ENCODE data around the gene SNX10.

The SNX10 gene

DNA sequence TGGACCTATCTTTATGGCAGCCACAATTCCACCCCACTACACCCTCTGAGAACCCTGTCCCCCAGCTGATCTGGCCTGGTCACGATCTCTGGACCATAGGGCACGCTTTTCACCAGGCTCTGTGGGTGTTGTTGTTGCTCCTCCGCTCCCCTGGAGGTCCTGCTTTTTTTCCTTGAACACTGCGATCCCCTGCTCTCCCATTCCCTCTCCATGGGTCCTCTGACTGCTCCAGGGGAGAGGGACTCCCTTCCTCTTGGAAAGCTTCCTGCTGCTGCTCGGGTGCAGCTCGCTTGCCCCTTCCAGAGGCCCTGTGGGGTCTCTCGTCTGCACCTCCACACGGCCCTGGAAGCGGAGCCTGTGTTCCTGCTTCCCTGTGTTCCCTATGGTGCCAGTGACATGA is 53.5 kb downstream of the SNX10 start:
- TF ChIP-seq, protein P1, sequence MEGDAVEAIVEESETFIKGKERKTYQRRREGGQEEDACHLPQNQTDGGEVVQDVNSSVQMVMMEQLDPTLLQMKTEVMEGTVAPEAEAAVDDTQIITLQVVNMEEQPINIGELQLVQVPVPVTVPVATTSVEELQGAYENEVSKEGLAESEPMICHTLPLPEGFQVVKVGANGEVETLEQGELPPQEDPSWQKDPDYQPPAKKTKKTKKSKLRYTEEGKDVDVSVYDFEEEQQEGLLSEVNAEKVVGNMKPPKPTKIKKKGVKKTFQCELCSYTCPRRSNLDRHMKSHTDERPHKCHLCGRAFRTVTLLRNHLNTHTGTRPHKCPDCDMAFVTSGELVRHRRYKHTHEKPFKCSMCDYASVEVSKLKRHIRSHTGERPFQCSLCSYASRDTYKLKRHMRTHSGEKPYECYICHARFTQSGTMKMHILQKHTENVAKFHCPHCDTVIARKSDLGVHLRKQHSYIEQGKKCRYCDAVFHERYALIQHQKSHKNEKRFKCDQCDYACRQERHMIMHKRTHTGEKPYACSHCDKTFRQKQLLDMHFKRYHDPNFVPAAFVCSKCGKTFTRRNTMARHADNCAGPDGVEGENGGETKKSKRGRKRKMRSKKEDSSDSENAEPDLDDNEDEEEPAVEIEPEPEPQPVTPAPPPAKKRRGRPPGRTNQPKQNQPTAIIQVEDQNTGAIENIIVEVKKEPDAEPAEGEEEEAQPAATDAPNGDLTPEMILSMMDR (conservative IDR thresholded peaks at IDR 0.05; ENCODE audit: low read length) = no peak
- no peak for DNase-seq (ENCODE audit: low read depth)
- no peak overlapping the region for H3K4me3 ChIP-seq (ENCODE audit: low read length)

DNA sequence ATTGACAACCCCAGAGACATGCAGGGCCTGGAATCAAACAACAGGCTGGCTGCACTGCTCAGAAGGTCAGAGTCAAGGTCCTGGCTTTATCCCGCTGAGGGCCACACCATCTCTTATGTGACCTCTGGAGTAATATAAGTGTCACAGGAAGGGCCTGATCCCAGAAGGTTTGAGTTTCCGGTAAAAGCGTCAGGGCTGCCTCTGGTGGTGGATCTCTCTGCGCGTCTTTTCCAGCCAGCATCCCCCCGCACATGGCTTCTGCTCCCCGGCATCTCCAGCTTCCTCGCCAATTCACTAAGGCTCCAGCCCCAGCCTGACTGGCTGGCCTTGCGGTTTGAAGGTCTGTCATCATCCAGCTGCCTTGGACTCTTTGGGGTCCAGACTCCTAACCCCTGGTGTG is 54.2 kb downstream of the SNX10 start:
- no peak for DNase-seq (ENCODE audit: low read depth)
- no peak overlapping the region for H3K4me3 ChIP-seq (ENCODE audit: low read length)
- TF ChIP-seq, protein P1 (conservative IDR thresholded peaks at IDR 0.05; ENCODE audit: low read length) = no peak

DNA sequence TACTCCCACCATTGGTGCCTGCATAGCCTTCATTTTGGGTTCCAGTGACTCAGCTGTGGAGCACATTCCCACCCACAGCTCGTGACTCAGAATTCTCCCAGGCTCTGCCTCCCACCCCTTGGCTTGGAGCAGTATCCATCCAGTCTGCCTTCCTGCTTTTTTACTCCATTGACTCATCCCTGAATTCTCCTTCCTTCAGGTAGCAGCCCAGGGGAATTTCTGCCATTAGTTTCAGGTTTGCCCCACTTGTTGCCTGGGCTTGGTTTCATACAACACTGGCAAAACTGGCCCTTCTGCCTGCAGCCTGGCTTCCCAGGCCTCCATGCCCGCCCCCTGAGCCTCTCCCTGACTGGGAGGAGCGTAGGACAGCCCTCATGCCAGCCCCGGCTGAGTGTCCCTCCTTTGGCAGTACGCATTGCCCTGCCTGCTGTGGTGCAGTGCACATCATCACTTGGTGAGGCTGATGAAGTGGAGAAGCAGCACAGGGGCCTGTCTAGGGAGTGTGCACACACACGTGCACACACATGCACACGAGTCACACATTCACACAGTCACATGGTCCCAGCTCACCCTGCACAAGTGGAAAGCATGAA is 55.0 kb downstream of the SNX10 start:
- no peak for DNase-seq (ENCODE audit: low read depth)
- no peak overlapping the region for H3K4me3 ChIP-seq (ENCODE audit: low read length)
- TF ChIP-seq, protein P1 (conservative IDR thresholded peaks at IDR 0.05; ENCODE audit: low read length) = no peak

DNA sequence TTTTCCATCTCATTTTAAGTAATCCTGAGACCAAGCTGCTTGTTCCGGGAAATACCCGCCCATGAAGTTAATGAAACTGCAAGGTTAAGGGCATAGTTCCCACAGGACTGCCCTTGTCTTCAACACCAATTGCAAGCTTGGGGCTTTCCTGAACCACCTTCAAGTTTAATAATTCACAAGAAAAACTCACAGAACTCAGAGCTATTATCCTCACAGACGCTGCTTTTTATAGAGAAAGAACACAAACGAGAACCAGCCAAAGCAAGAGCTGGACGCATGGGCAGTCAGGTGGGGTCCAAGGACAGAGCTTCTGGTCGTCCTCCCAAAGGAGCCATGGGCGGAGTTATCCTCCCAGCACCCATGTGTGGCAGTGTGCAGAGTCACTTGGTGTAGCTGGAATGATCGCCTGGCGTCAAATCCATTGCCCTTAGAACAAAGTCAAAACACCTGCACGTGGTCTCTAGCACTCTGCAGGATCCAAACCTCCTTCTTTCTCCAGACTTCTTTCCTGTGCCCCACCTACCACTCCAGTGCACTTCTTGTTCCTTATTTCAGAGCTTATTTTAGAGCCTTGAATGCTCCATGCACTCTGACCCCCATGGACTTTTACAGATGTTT is 56.7 kb downstream of the SNX10 start:
- no peak for DNase-seq (ENCODE audit: low read depth)
- TF ChIP-seq, protein P1 (conservative IDR thresholded peaks at IDR 0.05; ENCODE audit: low read length) = no peak
- H3K4me3 ChIP-seq (ENCODE audit: low read length) = no peak overlapping the region

DNA sequence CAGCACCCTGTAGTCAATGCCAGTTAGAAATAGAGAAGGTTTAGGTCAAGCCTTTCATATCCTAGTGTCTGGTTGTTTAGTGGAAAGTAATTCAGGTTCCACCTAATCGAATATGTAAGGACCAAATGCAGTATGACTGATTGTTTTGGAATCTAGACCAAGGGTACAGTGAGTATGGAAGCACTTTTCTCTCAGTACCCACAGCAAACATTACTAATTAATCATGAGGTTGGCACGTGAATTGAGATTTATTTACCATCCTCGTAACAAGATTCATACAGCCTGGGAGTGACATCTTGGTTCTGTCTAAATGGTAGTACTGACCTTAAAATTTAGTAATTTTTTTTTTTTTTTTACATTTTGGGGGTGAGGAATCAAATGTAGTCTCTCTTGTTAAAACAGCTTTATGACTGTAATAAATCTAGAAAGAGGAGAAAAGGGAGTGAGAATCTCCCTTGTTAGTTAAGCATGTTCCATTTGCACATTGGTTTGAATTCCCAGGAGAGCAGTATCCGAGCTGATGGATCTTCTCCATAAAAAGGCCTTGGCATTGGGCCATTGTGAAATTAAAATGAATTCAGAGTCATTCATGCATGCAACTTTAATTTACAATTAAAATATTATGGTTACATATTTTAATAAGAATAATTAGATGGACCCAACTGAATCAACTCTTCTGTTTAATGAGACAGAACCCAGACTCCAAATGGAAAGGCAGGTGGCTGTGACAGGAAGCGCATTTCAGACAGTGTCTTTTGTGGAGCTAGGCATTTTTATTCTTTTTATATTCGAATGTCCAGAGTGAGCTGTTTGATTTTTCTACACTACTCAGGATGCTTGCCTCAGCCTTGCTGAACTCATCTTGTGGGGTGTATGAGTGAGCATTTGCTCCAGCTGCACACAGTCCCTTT is 57.6 kb downstream of the SNX10 start:
- DNase-seq (ENCODE audit: low read depth) = no peak
- H3K4me3 ChIP-seq (ENCODE audit: low read length) = no peak overlapping the region

DNA sequence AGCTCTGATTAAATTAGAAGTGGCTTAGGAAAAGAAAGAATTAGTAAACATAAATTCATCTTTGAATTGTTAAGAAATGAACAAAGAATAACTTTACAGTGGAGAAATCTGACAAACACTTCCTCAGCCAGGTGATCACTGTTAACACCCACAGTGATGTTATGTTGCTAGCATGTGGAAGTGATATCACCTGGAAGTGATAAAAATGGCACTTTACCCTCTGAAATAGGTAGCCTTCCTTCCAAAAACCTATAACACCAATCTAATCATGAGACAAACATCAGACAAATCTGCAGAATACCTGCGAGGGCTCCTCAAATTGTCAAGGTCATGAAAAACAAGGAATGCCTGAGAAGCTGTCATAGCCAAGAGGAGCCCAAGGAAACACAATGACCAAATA is 59.5 kb downstream of the SNX10 start:
- no peak for DNase-seq (ENCODE audit: low read depth)
- H3K4me3 ChIP-seq (ENCODE audit: low read length) = no peak overlapping the region
- TF ChIP-seq, protein P1 (conservative IDR thresholded peaks at IDR 0.05; ENCODE audit: low read length) = no peak

More for the DNA sequence above, 57.6 kb downstream of the SNX10 start:
- TF ChIP-seq, protein P1 (conservative IDR thresholded peaks at IDR 0.05; ENCODE audit: low read length) = no peak

Measured in AG10803 (cell line).